IMR-90 (cell line): ENCODE measurements around the gene CENPT.

ENCODE experiments used
- CEBPB ChIP-seq: IDR thresholded peaks from 2 replicates; pipeline ENCODE4 v1.6.1; 2012; ENCODE audit warnings: low read depth, low read length, improper control_type of control experiment
- CHD1 ChIP-seq: IDR thresholded peaks from 2 replicates; pipeline ENCODE4 v1.6.1; 2012; ENCODE audit warnings: low read depth, low read length, improper control_type of control experiment
- CTCF ChIP-seq: conservative IDR thresholded peaks from 2 replicates; pipeline ENCODE4 v1.5.1; 2012; ENCODE audit warnings: mild to moderate bottlenecking, low read depth, low read length, improper control_type of control experiment
- FOS ChIP-seq: fragments of 150-350 bp; IDR thresholded peaks from 2 replicates; pipeline ENCODE4 v1.6.1; 2016; ENCODE audit warnings: low read depth, low read length
- MAFK ChIP-seq: IDR thresholded peaks from 2 replicates; pipeline ENCODE4 v1.6.1; 2012; ENCODE audit warnings: low read depth, low read length, improper control_type of control experiment
- MXI1 ChIP-seq: IDR thresholded peaks from 2 replicates; pipeline ENCODE4 v1.6.1; 2012; ENCODE audit warnings: low read depth, mild to moderate bottlenecking, low read length, moderate library complexity, borderline replicate concordance
- POLR2A ChIP-seq: IDR thresholded peaks from 2 replicates; pipeline ENCODE4 v1.6.1; 2012; ENCODE audit warnings: mild to moderate bottlenecking, low read depth, low read length
- RAD21 ChIP-seq: IDR thresholded peaks from 2 replicates; pipeline ENCODE4 v1.6.1; 2012; ENCODE audit warnings: low read length, improper control_type of control experiment
- RCOR1 ChIP-seq: IDR thresholded peaks from 2 replicates; pipeline ENCODE4 v1.6.1; 2012; ENCODE audit warnings: mild to moderate bottlenecking, low read length, improper control_type of control experiment; ENCODE audit not compliant: insufficient replicate concordance
- SMC3 ChIP-seq: fragments of 150-350 bp; IDR thresholded peaks from 2 replicates; pipeline ENCODE4 v1.6.1; 2016; ENCODE audit warnings: low read depth, mild to moderate bottlenecking, antibody characterized with exemption, low read length, moderate library complexity
- USF2 ChIP-seq: fragments of 150-350 bp; IDR thresholded peaks from 2 replicates; pipeline ENCODE4 v1.6.1; 2017; ENCODE audit warnings: mild to moderate bottlenecking, antibody characterized with exemption, low read length, low read depth

- TF ChIP-seq CTCF (no peak), CEBPB (no peak), RAD21 (no peak), MAFK (no peak), POLR2A (no peak), USF2 (no peak), MXI1 (no peak), SMC3 (no peak), RCOR1 (no peak), FOS (no peak), CHD1 (no peak)
These were observed 34.2 kb upstream of the CENPT start for GRCh38 chr16:67881621-67882161.
